HCT116 (cell line): ENCODE results near the gene FHOD1.

ENCODE experiments used
- ATF3 ChIP-seq: IDR thresholded peaks from 2 replicates; pipeline ENCODE4 v1.6.1; 2012
- CTCF ChIP-seq, 3 experiments: fragments of 200-600 bp in 1 of 3; sonication (generic) in 1 of 3; IDR thresholded peaks in 2 of 3; conservative IDR thresholded peaks in 1 of 3; 2 replicates each; pipeline ENCODE4 v1.5.1; 2012 to 2017; ENCODE audit warnings: low read depth in 2 of 3, low read length in 2 of 3, antibody characterized with exemption in 1 of 3, borderline replicate concordance in 1 of 3, control low read depth in 1 of 3, mild to moderate bottlenecking in 1 of 3, mixed read lengths in 1 of 3, mixed run types in 1 of 3, moderate library complexity in 1 of 3; ENCODE audit not compliant: insufficient read depth in 1 of 3
- EZH2phosphoT487 ChIP-seq: fragments of 200-600 bp; IDR thresholded peaks from 2 replicates; pipeline ENCODE4 v1.6.1; 2018; ENCODE audit warnings: antibody characterized with exemption, borderline replicate concordance
- POLR2A ChIP-seq: IDR thresholded peaks from 2 replicates; pipeline ENCODE4 v1.7.0; 2011; ENCODE audit warnings: borderline replicate concordance; ENCODE audit not compliant: insufficient read depth, insufficient read length; ENCODE audit errors: extremely low read depth
- RAD21 ChIP-seq: IDR thresholded peaks from 2 replicates; pipeline ENCODE4 v1.6.1; 2012; ENCODE audit warnings: low read depth, mild to moderate bottlenecking
- YY1 ChIP-seq: IDR thresholded peaks from 2 replicates; pipeline ENCODE4 v1.6.1; 2011; ENCODE audit warnings: low read length, low read depth, moderate library complexity, mild to moderate bottlenecking; ENCODE audit not compliant: insufficient replicate concordance; ENCODE audit errors: extremely low read depth

GRCh38 chr16:67249178-67250044 lies 2.1 kb upstream of the FHOD1 start:
- TF ChIP-seq YY1 (no peak), RAD21 (no peak), POLR2A (no peak), ATF3 (no peak), CTCF (IDR thresholded peaks at IDR 0.05 in 2 of 3, conservative IDR thresholded peaks at IDR 0.05 in 1 of 3; ENCODE audit: borderline replicate concordance in 1 of 3, insufficient read depth in 1 of 3, low read depth in 2 of 3, low read length in 2 of 3) (no peak), EZH2phosphoT487 (no peak)
